HG03575 (cell line): ENCODE measurements around the gene AJUBA.
"Not testable (repeated sequence)": the region's sequence is repeated elsewhere in the genome, so short reads cannot be mapped to it uniquely, and the experiment has no call there.

ENCODE experiments used
- ATAC-seq: cut with Tn5 transposase; IDR thresholded peaks from one replicate; pipeline ENCODE4 v1.9.1; 2021; ENCODE audit not compliant: unreplicated experiment, insufficient number of reproducible peaks, low FRiP score; ENCODE audit errors: extremely low read depth

Gene AJUBA

DNA sequence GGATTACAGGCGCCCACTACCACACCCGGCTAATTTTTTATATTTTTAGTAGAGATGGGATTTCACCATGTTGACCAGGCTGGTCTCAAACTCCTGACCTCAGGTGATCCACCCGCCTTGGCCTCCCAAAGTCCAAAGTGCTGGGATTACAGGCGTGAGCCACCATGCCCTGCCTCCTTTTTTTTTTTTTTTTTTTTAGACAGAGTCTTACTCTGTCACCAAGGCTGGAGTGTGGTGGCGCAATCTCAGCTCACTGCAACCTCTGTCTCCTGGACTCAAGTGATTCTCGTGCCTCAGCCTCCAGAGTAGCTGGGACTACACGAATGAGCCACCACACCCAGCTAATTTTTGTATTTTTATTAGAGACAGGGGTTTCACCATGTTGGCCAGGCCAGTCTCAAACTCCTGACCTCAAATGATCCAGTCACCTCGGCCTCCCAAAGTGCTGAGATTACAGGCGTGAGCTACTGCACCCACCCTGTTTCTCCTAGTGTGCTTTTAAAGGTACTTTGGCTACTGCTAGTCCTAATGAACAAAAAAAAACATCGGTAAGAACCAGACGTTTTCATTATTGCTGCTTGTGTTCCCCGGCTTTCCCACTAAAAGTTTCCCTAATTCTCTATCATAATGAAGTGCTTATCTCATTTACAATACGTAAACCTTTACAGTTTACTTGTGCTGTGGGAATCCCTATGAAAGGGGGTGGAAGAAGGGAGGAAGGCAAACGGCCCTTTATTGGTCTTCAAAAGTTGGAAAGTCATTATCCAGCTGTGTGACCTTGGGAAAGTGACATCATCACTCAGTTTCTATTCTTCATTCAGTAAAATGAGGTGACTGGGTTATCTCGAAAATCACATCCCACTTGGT is 16.2 kb downstream of the AJUBA start:
- ATAC-seq: not testable (repeated sequence)

- no peak for ATAC-seq
Observed at GRCh38 chr14:22962061-22962676, 20.2 kb downstream of the AJUBA start.

- no peak for ATAC-seq
Observed at GRCh38 chr14:22955702-22956569, 26.4 kb downstream of the AJUBA start.

GRCh38 chr14:22952418-22952817 is 29.9 kb downstream of the AJUBA start:
- no peak for ATAC-seq

- not testable (repeated sequence) for ATAC-seq
Observed at GRCh38 chr14:22951795-22952194, 30.6 kb downstream of the AJUBA start.

GRCh38 chr14:22945642-22946041 is 36.7 kb downstream of the AJUBA start:
- ATAC-seq: no peak

DNA sequence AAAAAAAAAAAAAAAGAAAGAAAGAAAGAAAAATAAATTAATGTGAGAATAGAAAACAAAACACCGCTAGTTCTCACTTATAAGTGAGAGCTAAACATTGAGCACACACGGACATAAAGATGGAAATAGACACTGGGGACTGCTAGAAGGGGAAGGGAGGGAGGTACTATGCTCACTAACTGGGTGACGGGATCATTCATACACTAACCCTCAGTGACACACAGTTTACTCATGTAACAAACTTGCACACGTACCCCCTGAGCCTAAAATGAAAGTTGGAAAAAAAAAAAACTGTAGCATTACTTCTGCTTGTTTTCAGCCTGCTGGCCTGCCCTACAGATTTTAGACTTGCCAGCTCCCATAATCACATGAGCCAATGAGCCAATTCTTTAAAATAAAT is 42.7 kb downstream of the AJUBA start:
- no peak for ATAC-seq

DNA sequence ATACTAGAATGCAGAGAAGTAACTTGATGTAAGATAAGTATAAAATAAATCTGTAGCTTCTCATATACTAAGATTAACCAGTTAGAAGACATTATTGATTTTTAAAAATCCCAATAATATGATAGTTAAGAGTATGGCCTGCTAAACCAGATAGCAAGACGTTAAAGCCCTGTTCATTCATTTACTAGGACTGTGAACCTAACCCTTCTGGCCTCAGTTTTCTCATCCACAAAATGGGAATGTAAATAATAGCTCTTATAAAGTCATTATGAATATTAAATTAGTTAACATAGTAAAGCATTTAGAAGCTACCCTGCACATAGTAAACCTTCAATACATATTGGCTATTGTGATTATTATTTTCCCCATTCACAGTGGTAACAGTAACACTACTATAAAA is 47.2 kb downstream of the AJUBA start:
- no peak for ATAC-seq

DNA sequence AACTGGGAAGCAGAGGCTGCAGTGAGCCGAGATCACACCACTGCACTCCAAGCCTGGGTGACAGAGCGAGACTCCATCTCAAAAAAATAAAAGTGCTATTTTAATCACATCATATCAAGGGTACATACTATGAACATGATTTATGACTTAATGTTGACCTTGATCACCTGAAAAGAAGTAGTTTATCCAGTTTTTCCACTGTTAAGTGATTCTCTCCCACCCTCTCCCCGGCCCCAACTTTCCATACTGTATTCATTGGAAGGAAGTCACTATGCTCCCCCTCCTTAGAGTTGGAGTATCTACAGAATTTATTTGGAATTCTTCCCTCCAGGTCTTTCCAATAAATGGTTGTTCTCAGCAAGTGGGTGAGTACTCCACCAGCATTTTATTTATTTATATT is 50.2 kb downstream of the AJUBA start:
- ATAC-seq: no peak

GRCh38 chr14:22929961-22930364 is 52.4 kb downstream of the AJUBA start:
- ATAC-seq: no peak

DNA sequence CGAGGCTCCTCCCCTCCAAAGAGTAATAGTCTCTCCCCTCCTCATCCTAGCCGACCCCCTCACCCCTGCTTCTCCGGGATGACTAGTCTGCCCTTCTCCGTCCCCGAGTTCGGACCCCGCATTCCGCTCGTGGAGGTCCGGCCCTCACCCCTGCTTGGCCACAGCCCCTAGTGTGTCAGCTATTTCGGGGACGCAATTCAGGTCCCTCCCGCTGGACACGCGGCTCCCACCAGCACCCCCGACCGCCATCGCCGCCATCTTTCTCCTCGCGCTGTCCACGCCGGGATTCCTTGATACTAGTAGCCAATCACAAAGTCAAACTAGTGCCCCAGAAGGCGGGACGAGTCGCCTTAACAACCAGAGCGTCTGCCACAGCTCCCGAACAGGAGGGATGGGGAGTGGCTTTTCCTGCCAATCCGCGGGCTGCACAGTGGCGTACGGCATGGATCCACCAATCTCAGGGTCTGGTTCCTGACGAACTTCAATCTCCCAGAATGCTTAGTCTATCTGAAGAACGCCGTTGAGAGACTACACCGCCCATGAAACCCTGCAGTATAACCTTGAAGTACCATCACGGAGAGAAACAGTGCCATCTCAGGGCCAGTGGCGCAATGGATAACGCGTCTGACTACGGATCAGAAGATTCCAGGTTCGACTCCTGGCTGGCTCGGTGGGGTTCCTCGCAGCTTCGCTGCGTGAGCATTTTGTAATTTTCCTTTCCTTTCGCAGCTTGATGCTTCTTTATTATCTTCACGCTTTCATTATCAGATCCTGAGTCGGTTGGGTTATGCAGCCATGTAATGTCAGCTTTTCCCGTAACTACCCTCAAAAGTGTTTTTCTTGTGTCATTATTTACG is 53.0 kb downstream of the AJUBA start, which contains the start of gene PRMT5:
Gene PRMT5 (minus strand): TSS at position 273 of the 857 bp plus-strand sequence. CDS start 15 bp downstream, at position 258.
- ATAC-seq: peak; percentile 74

GRCh38 chr14:22928237-22929103 is 53.9 kb downstream of the AJUBA start:
- no peak for ATAC-seq

- no peak for ATAC-seq
Observed at GRCh38 chr14:22926316-22926715, 56.0 kb downstream of the AJUBA start.

DNA sequence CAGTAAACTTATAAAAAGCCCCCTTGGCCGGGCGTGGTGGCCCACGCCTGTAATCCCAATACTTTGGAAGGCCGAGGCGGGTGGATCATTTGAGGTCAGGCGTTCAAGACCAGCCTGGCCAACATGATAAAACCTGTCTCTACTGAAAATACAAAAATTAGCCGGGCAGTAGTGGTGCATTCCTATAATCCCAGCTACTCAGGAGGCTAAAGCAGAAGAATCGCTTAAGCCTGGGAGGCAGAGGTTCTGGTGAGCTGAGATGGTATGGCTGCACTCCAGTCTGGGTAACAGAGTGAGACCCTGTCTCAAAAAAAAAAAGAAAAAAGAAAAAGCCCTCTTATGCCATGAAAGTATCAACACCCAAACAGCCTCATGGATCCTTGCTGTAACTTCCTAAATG is 56.8 kb downstream of the AJUBA start:
- no peak for ATAC-seq

GRCh38 chr14:22923746-22924145 is 58.6 kb downstream of the AJUBA start:
- ATAC-seq: no peak

GRCh38 chr14:22922294-22922693 is 60.1 kb downstream of the AJUBA start:
- no peak for ATAC-seq
